ENCODE data around the gene TYRO3.

DNA sequence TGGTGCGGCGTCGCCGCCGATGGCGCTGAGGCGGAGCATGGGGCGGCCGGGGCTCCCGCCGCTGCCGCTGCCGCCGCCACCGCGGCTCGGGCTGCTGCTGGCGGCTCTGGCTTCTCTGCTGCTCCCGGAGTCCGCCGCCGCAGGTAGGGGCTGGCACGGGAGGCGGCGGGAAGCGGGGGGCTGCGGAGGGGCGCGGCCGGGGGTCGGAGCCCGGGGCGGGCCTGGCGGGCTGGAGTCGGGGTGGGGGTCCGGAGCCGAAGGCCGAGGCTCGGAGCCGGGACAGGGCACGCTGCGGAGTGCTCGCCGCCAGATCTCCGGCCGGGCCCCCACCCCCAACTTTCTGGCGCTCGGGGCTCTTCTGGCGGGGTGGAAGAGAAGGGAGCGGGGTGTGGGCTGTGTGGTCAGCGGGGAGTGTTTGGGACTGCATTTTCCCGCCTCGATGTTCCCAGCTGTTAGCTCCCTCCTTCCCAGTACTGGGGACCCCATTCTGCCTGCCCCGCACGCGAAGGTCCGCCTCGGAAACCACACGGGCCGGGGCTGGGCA, 299 bp downstream of the TYRO3 start:
- TF ChIP-seq POLR2A (IDR thresholded peaks at IDR 0.05; ENCODE audit: low read length) = no peak
- TF ChIP-seq GATA1 (IDR thresholded peaks at IDR 0.05; ENCODE audit: low read depth, low read length) = no peak

Measured in erythroblast (primary cell).